DOHH2 (cell line): ENCODE results near the gene RPP40.

Source experiments
- CTCF ChIP-seq: fragments of 200-600 bp; sonication (generic); IDR thresholded peaks from one replicate; pipeline ENCODE4 v1.5.1; 2014; ENCODE audit warnings: antibody characterized with exemption, mild to moderate bottlenecking, low read depth, low read length; ENCODE audit not compliant: poor library complexity, severe bottlenecking
- EZH2phosphoT487 ChIP-seq: fragments of 200-600 bp; sonication (generic); IDR thresholded peaks from 2 replicates; pipeline ENCODE4 v1.6.1; 2017; ENCODE audit warnings: borderline replicate concordance, mild to moderate bottlenecking, antibody characterized with exemption, low read length, moderate library complexity, mixed read lengths

GRCh38 chr6:4950076-4950475 is 53.8 kb downstream of the RPP40 start:
- TF ChIP-seq CTCF, result no peak
- no peak for TF ChIP-seq EZH2phosphoT487
